HepG2 (cell line): ENCODE data around the gene OSBPL10. TPM values are rescaled to one million over a fixed set of nuclear protein-coding genes. Genes with fewer than 3 reads are reported as not detected.

Experiments used
- ATAC-seq: fragments of 200-7000 bp; cut with Tn5 transposase; 3 replicates; pipeline ENCODE4 v1.9.1; 2020; ENCODE audit warnings: mild to moderate bottlenecking, moderate library complexity
- BruUV-seq: library from RNA; stranded (reverse); fragments of 400-500 nt; replicated peaks from 2 replicates; lab custom pipeline; 2021; lab: Mats Ljungman, UMichigan
- CTCF ChIA-PET: fragments of 300-600 bp; formaldehyde crosslinking; extraction: SDS; loops from one replicate; lab custom pipeline; 2021; ENCODE audit warnings: low total read pairs, inconsistent platforms, low intra/inter-chr PET ratio; lab: Yijun Ruan, JAX
- POLR2A ChIA-PET: fragments of 350-600 bp; sonication (Branson Sonifier 250); formaldehyde crosslinking; loops from one replicate; lab custom pipeline; 2020; ENCODE audit warnings: antibody characterized with exemption, inconsistent platforms; lab: Yijun Ruan, JAX
- DNase-seq: peaks from one replicate; pipeline ENCODE4 v3.0.0-alpha.2; 2015; ENCODE audit warnings: low spot score
- FAIRE-seq: peaks from 3 replicates; lab custom pipeline; 2011; peaks lifted over from hg19 to GRCh38; lab: Jason Lieb, UNC
- H2AFZ ChIP-seq: one replicate; pipeline ENCODE4 v1.6.1; 2011; ENCODE audit warnings: low read length, inconsistent platforms
- H3K27ac ChIP-seq: fragments of 300-600 bp; 3 replicates; pipeline ENCODE4 v1.8.0; 2011; ENCODE audit warnings: mixed run types, mild to moderate bottlenecking, mixed read lengths, low read length, inconsistent platforms; ENCODE audit not compliant: insufficient read depth; ENCODE audit errors: extremely low read length
- H3K27me3 ChIP-seq, 2 experiments: fragments of 200-600 bp in 1 of 2; 2 replicates in 1 of 2; 3 replicates in 1 of 2; pipeline versions ENCODE4 v1.6.0 to v1.8.0; 2011; ENCODE audit warnings: low read length in 2 of 2, mild to moderate bottlenecking in 2 of 2, moderate library complexity in 2 of 2, inconsistent platforms in 1 of 2; ENCODE audit not compliant: insufficient read depth in 2 of 2, control insufficient read depth in 1 of 2
- H3K36me3 ChIP-seq, 2 experiments: fragments of 200-600 bp in 1 of 2; replicated peaks in 1 of 2; 2 replicates in 1 of 2; 3 replicates in 1 of 2; pipeline versions ENCODE4 v1.5.1 to v1.8.0; 2011; ENCODE audit warnings: low read length in 2 of 2, inconsistent platforms in 1 of 2; ENCODE audit not compliant: insufficient read depth in 2 of 2, control insufficient read depth in 1 of 2
- H3K4me1 ChIP-seq: 2 replicates; pipeline ENCODE4 v1.5.1; 2012; ENCODE audit warnings: low read length, inconsistent platforms; ENCODE audit not compliant: insufficient read depth
- H3K4me2 ChIP-seq: 2 replicates; pipeline ENCODE4 v1.6.0; 2011; ENCODE audit warnings: low read depth, low read length, inconsistent platforms
- H3K4me3 ChIP-seq, 3 experiments: fragments of 200-600 bp in 1 of 3; sonication (generic), shearing (Covaris generic) in 1 of 3; replicated peaks in 1 of 3; 2 replicates each; pipeline ENCODE4 v1.5.1; 2011 to 2016; ENCODE audit warnings: low read length in 3 of 3, inconsistent platforms in 2 of 3, low read depth in 2 of 3, mild to moderate bottlenecking in 2 of 3, control low read depth in 1 of 3, mixed read lengths in 1 of 3; ENCODE audit not compliant: insufficient read depth in 1 of 3
- H3K79me2 ChIP-seq: one replicate; pipeline ENCODE4 v1.6.1; 2011; ENCODE audit warnings: low read length, inconsistent platforms; ENCODE audit not compliant: insufficient read depth
- H3K9ac ChIP-seq: 2 replicates; pipeline ENCODE4 v1.6.0; 2011; ENCODE audit warnings: mild to moderate bottlenecking, low read depth, low read length, inconsistent platforms; ENCODE audit not compliant: insufficient read depth
- H3K9me3 ChIP-seq: 2 replicates; pipeline ENCODE4 v1.5.1; 2012; ENCODE audit warnings: mild to moderate bottlenecking, low read length
- H4K20me1 ChIP-seq: 2 replicates; pipeline ENCODE4 v1.6.0; 2011; ENCODE audit warnings: inconsistent platforms, mild to moderate bottlenecking, low read length, moderate library complexity; ENCODE audit not compliant: insufficient read depth
- ZBTB38 ChIP-seq: sonication (generic); formaldehyde crosslinking; IDR thresholded peaks from 2 replicates; pipeline ENCODE4 v1.5.1; 2020; ENCODE audit warnings: mild to moderate bottlenecking, missing genetic modification reagents
- ZNF407 ChIP-seq: sonication (generic); formaldehyde crosslinking; IDR thresholded peaks from one replicate; pipeline ENCODE4 v1.5.1; 2020; ENCODE audit warnings: mild to moderate bottlenecking, missing genetic modification reagents; ENCODE audit errors: not compliant biosample characterization
- WGBS: methylation state at CpG from one replicate; pipeline ENCODE4 v1.1.6; 2017; ENCODE audit warnings: low lambda C conversion rate; 5-methylcytosine and 5-hydroxymethylcytosine counted together
- in situ Hi-C: cut with HindIII; loops from 2 replicates; pipeline ENCODE4 v1.10.0; 2017; ENCODE audit warnings: low pct_unique_long_range_greater_than_20kb; ENCODE audit not compliant: extremely low pct_ligation_motif_present
- intact Hi-C: fragments of 100-400 bp; cut with micrococcal nuclease; formaldehyde crosslinking; loops from one replicate; pipeline ENCODE4 v1.10.0; 2022; ENCODE audit not compliant: unreplicated experiment
- polyA plus RNA-seq, 8 experiments: library from polyadenylated mRNA; depleted of rRNA in 3 of 8; stranded (reverse) in 7 of 8; unstranded in 1 of 8; fragments of >200 nt; fragmentation: Illumina TruSeq in 4 of 8; extraction: Trizol in 4 of 8; gene quantifications; 2 replicates each; pipeline versions ENCODE4 v1.2.1 to v1.2.3, GENCODE V29; 2011 to 2016; ENCODE audit warnings: low read depth in 4 of 8, missing spikeins in 1 of 8, mixed read lengths in 1 of 8; ENCODE audit not compliant: insufficient read depth in 1 of 8
- total RNA-seq, 5 experiments: library from RNA; depleted of rRNA; stranded (reverse); fragments of >200 nt; fragmentation: Illumina TruSeq; extraction: Trizol; gene quantifications; 2 replicates each; pipeline ENCODE4 v1.2.3, GENCODE V29; 2016; ENCODE audit warnings: low read depth in 1 of 5

The OSBPL10 gene
- total and polyA plus RNA-seq, 2 of the 13 experiments (the other 11 are each of a cell fraction or from before 2014, with no cell fraction given) = 10.3 to 28.6 TPM

- 41% methylated on average over 6 of the region's 6 CpGs for WGBS
- Histone ChIP-seq H3K9ac (no peak overlapping the region), H3K79me2 (no peaks in the 10 kb centered on the region), H3K27me3 (no peaks in the 10 kb centered on the region), H4K20me1 (no peaks in the 10 kb centered on the region), H3K27ac (no peak overlapping the region), H3K9me3 (no peaks in the 10 kb centered on the region), H3K4me2 (no peak overlapping the region), H2AFZ (no peak overlapping the region), H3K36me3 (no peaks in the 10 kb centered on the region), H3K4me1 (peaks cover 8% of the 10 kb centered on the region), H3K4me3 (no peak overlapping the region)
- CTCF ChIA-PET = no interaction called here
- FAIRE-seq (no peak), DNase-seq (no peak), ATAC-seq (no peak)
- in situ Hi-C loops = no loop called here
- TF ChIP-seq ZBTB38 (CRISPR knock-in tag) = no peak
- TF ChIP-seq ZNF407 = no peak
- BruUV-seq = no TSS peak
- POLR2A ChIA-PET = no interaction called here
- intact Hi-C loops = loop anchor here (5.0 kb wide), 1 partner anchor 71 kb away; no protein-coding TSS in a partner anchor
These were observed 45.5 kb upstream of the OSBPL10 start for GRCh38 chr3:32026593-32026992.
